Activated naive CD4-positive, alpha-beta T cell treated with Interleukin-2 at 50 U/mL for 16 hours (primary cell): ENCODE measurements around the gene AAMP.
"Not testable (repeated sequence)": the region's sequence is repeated elsewhere in the genome, so short reads cannot be mapped to it uniquely, and the experiment has no call there.

Experiments
- DNase-seq: peaks from one replicate; pipeline ENCODE4 v3.0.0-alpha.2; 2020

AAMP gene

GRCh38 chr2:218269900-218270720 is at the start of gene AAMP, which contains the start of gene PNKD:
Gene AAMP (minus strand): TSS chr2:218270137. CDS start chr2:218270086, 51 bp downstream.
Gene PNKD (plus strand): TSS chr2:218270519. CDS start chr2:218270536, 17 bp downstream.
- DNase-seq, result peak; percentile 100

GRCh38 chr2:218318241-218318640 is 48.3 kb upstream of the AAMP start:
- DNase-seq, result no peak

GRCh38 chr2:218317835-218318234 is 47.9 kb upstream of the AAMP start:
- no peak for DNase-seq

GRCh38 chr2:218317303-218317630 is 47.3 kb upstream of the AAMP start:
- DNase-seq, result no peak

- no peak for DNase-seq
These were observed 45.5 kb upstream of the AAMP start for GRCh38 chr2:218315397-218315796.

- not testable (repeated sequence) for DNase-seq
These were observed 44.8 kb upstream of the AAMP start for GRCh38 chr2:218314764-218315163.

- no peak for DNase-seq
These were observed 43.4 kb upstream of the AAMP start for GRCh38 chr2:218313356-218313755.

GRCh38 chr2:218312267-218312756 is 42.4 kb upstream of the AAMP start:
- no peak for DNase-seq

- not testable (repeated sequence) for DNase-seq
These were observed 41.8 kb upstream of the AAMP start for GRCh38 chr2:218311541-218312266.

GRCh38 chr2:218310853-218311540 is 41.1 kb upstream of the AAMP start:
- DNase-seq, result no peak

GRCh38 chr2:218307415-218308090 is 37.6 kb upstream of the AAMP start:
- DNase-seq, result no peak

- DNase-seq, result no peak
These were observed 36.4 kb upstream of the AAMP start for GRCh38 chr2:218306184-218306920.

GRCh38 chr2:218305383-218305782 is 35.4 kb upstream of the AAMP start:
- DNase-seq, result no peak

- peak; percentile 86 for DNase-seq
These were observed 31.4 kb upstream of the AAMP start for GRCh38 chr2:218301176-218301819.

- no peak for DNase-seq
These were observed 30.2 kb upstream of the AAMP start for GRCh38 chr2:218300141-218300540.

GRCh38 chr2:218298314-218298875 is 28.5 kb upstream of the AAMP start:
- DNase-seq, result no peak

- no peak for DNase-seq
These were observed 26.9 kb upstream of the AAMP start for GRCh38 chr2:218296847-218297246.

GRCh38 chr2:218296200-218296599 is 26.3 kb upstream of the AAMP start:
- DNase-seq, result no peak

- no peak for DNase-seq
These were observed 25.1 kb upstream of the AAMP start for GRCh38 chr2:218295029-218295428.

- no peak for DNase-seq
These were observed 24.6 kb upstream of the AAMP start for GRCh38 chr2:218294430-218295022.
